IPS DF 19.7 (cell line): ENCODE results near the gene TRAF6.

Experiments used
- DNase-seq: peaks from one replicate; pipeline ENCODE4 v3.0.0-alpha.2; 2013; ENCODE audit warnings: low read depth, low spot score

Gene TRAF6

DNA sequence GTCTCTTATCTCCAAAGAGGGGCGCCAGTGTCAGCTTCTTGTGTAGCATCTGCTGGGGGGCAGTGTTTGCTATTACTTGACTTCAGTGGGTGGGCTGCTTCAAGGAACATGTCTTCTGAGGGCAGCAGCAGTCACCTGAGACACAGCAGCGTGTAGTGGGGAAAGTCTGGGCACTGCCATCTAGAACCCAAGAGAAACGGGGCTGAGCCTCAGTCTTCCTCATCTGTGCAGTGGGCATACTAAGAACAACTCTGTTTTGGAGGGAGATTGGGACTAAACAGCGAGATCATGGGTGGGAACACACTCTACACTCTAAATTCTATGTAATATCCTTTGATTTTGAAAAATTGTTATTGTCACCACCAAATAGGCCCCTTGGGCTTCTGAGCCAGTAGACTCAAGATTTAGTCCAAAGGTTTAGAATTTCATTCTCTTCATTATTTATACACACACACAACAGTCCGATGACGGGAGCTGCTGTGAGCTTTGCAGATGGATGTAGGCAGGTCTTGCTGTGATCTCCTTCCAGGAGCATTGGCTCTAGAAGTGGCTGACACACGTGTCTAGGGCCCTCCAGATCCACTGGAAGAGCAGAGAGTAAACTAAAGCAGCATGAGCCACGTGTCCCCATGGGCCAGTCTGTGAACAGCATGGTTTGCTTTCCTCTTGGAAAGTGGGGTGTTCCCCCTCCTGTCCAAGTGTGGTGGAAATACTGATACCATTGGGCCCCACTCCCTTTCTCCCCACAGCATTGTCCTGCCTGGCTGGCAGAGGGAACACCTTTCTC is 51.8 kb downstream of the TRAF6 start:
- DNase-seq, result no peak

DNA sequence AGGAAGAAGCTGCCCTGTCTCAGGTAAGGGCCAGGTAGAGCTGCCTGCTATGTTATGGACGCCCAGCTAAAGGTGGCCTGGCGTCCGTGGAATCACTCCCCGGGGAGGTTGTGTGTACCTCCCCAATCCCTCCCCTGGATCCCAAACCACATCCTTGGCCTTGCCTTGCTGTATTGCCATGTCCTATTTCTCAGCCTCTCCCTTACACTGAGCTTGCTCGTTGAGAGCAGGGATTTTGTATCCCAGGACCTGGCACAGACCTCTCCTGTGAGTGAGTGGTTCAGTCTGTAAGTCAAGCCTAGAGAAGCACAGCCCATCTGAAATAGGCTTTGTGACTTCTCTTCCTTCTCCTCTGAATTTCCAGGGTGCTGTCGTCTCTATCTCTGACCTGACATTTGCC is 53.9 kb downstream of the TRAF6 start:
- DNase-seq, result no peak

DNA sequence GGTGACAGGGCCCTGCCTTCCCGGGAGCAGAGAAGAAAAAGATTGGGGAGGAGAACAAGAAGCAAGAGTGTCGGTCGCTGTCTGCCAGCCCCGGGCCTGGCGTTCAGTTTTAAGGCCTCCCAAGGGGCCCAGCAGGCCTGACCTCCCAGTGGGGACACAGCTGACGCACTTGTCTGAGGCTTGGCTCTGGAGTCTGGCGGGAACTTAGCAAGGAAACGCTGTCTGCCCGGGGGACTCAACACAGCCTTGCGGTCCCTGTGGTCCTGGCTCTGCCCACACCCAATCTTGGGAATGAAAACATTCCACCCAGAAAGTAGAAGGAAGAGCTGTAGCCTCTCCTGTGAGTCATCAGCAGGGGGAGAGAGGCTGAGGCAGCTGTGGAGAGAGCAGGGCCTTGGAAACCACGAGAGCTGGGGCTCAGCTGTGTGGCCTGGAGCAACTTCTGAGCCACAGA is 54.4 kb downstream of the TRAF6 start:
- DNase-seq, result no peak

GRCh38 chr11:36454941-36455631 is 55.0 kb downstream of the TRAF6 start:
- no peak for DNase-seq

- DNase-seq, result no peak
These were observed 55.5 kb downstream of the TRAF6 start for GRCh38 chr11:36454551-36454940.

GRCh38 chr11:36453678-36454077 is 56.4 kb downstream of the TRAF6 start:
- DNase-seq, result no peak

GRCh38 chr11:36452961-36453360 is 57.1 kb downstream of the TRAF6 start:
- no peak for DNase-seq

- no peak for DNase-seq
These were observed 57.7 kb downstream of the TRAF6 start for GRCh38 chr11:36452236-36452940.

DNA sequence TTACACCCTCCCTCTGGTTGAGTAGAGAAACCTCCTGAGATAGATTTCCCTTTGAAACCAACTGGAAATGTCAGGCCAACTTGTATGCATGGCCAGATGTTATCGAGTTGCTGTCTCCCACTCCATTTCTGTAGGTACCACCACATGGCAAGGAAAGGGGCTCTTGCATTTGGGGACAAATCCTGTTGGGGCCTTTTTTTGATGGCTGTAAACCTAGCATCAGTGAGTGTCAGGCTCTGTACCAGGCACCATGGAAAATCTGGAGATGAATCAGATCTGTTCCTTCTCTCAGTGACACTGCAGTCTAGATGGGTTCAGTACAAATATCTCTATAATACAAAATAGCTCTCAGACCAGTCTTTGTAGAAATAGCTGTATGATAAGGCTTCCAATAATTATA is 58.4 kb downstream of the TRAF6 start:
- DNase-seq, result no peak

- no peak for DNase-seq
These were observed 59.0 kb downstream of the TRAF6 start for GRCh38 chr11:36451045-36451444.

- no peak for DNase-seq
These were observed 59.9 kb downstream of the TRAF6 start for GRCh38 chr11:36450110-36450572.

GRCh38 chr11:36449561-36450096 is 60.4 kb downstream of the TRAF6 start:
- DNase-seq, result no peak

DNA sequence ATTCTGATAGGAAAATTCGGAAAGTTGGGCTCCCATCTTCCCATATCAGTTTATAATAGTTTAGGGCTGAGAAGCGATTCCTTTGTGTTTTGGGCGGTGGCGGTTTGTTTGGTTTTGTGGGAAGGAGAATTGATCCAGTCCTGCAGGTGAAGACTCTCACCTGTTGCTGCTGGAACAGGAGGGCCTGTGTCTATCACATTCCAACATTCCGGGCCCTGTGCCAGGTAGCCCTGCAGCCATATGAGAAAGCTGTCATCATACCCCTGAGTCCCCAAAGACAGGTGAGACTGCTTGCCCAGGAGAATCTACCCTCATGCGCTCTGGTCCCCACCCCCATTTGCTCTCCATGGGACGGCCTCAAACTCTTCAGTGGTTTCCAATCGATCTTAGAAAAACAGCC is 62.1 kb downstream of the TRAF6 start:
- no peak for DNase-seq

- DNase-seq, result no peak
These were observed 62.6 kb downstream of the TRAF6 start for GRCh38 chr11:36447514-36447913.

- DNase-seq, result no peak
These were observed 63.9 kb downstream of the TRAF6 start for GRCh38 chr11:36446135-36446534.

- DNase-seq, result no peak
These were observed 66.4 kb downstream of the TRAF6 start for GRCh38 chr11:36443661-36444060.

- no peak for DNase-seq
These were observed 68.4 kb downstream of the TRAF6 start for GRCh38 chr11:36441610-36442208.

GRCh38 chr11:36438126-36438525 is 71.9 kb downstream of the TRAF6 start:
- no peak for DNase-seq

GRCh38 chr11:36437413-36437812 is 72.7 kb downstream of the TRAF6 start:
- DNase-seq, result no peak
